NCI-H510A treated with DMSO at 0.1 percent for 48 hours (cell line): ENCODE measurements around the gene VWA5B1.
"Not testable (repeated sequence)": the region's sequence is repeated elsewhere in the genome, so short reads cannot be mapped to it uniquely, and the experiment has no call there.

Source experiments
- DNase-seq: peaks from one replicate; lab custom pipeline; 2025; lab: John Stamatoyannopoulos, UW

VWA5B1 gene

DNA sequence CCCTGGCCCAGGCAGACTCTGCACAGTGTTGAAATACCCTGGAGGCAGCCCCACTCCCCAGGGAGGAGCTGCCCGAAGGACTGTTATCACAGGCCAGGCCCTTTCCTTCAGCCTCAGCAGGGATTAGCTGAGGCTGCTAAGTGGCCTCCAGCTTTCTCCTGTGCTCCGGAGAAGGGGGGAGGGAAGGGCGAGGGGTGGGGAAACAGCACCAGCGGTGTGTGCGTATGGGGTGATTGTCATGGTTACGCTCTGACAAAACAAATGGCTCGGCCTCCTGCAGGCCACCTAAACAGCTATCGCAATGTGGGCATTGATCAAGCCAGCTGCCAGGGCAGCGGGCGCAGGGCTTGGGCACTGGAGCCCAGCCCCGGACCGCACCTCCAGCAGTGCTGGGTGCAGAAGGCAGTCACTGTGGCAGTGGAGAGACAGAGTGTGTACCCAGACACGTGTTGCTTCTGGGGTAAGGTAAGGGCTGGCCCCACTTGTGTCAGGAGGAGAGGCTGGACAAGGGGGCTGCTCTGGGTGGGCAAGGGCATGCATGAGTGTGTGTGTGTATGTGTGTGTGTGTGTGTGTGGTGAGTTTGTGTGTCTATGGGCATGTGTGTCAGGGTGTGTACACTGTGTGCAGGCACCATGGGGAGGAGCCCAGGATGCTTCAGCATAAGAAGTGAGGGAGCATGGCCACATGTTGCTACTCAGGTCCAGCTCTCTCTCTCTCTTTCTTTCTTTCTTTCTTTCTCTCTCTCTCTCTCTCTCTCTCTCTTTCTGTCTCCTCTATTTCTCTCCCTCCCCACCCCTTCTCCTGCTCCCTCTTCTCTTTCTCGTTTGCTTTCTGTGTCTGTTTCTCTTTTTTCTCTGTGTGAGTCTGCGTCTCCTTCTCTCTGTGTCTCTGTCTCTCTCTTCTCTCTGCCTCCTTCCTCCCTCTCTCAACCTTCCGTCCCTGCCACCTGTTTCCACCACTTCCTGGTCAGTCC, at the start of gene VWA5B1:
TSS of gene VWA5B1 (plus strand) at position 252 of the 974 bp plus-strand sequence. CDS start 19,727 bp downstream, outside the sequence.
- DNase-seq: peak; percentile 27

DNA sequence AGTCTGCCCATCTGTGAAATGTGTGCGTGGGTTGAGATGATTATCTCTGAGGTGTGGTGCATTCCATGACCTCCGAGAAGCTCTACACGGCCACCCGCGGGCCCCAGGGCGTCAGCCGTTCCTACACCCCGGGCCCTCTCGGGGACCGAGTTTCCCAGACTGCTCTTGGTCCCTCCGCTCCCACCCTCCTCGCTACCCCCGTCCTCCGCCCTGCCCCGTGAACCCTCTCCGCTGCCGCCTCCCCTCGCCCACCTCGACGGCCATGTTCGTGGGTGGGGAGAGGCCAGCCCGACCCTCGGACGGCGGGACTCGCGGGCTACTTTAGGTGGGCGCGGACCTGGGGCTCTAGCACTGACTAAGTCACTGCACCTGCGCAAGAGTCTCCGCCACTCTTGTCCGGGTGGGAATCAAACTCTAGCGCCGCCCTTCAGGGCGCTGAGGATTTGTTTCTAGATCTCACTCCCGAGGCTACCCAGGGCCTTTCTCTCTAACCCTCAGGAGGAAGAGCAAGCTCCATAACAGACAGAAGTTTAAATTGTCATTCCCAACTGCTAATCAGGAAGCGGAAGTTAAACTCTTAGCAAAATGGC, 47.7 kb upstream of the VWA5B1 start:
- DNase-seq: no peak

- DNase-seq: no peak
Measured at GRCh38 chr1:20248971-20249612, 41.6 kb upstream of the VWA5B1 start.

DNA sequence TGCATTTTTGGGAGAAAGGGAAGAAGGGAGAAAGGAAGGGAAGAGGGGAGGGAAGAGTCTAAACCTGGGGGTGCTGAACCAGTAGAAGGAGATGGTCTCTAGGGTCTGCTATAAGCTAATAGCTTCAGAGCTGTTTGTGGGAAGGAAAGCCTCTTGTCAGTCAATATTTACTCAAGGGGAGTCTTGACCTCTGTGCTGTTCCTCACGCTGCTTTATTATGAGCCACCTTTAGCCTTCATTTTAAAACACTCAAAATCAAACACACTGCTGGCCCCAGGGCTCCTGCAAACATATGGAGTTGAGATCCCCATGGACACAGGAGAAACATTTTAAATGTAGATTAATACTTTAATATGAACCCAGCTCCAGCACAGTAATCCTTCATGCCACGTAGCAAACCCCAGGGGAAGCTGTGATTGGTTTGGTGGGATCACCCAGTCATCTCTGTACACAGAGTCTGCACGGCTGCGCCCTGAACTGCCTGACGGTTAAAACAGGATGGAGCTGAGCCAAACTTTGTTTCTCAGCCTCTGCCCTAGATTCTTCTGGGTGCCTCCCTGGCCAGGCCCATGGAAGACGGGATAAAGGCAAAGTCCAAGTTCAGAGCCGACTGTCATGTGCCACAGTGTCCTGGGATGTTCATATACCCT, 40.2 kb upstream of the VWA5B1 start:
- DNase-seq: peak; percentile 79

GRCh38 chr1:20252587-20252986, 38.1 kb upstream of the VWA5B1 start:
- DNase-seq: no peak

DNA sequence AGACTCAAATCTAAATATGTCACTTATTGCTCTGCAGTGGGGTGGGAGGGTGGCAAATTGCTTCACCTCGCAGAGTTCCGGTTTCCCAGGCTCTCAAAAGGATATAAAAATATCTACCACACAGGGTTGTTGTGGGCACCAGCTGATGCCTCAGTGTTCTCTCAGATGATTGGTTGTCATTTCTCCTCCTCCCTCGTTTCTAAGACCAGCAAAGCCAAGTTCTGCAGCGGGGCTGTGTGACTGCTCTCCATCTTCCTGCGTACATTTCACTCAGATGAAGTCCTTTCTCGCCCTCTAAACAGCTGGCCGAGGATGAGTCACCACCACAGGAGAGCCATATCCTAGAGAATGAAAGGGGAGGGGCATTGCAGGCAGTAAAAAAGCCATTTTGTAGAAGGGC, 35.0 kb upstream of the VWA5B1 start:
- peak; percentile 64 for DNase-seq

DNA sequence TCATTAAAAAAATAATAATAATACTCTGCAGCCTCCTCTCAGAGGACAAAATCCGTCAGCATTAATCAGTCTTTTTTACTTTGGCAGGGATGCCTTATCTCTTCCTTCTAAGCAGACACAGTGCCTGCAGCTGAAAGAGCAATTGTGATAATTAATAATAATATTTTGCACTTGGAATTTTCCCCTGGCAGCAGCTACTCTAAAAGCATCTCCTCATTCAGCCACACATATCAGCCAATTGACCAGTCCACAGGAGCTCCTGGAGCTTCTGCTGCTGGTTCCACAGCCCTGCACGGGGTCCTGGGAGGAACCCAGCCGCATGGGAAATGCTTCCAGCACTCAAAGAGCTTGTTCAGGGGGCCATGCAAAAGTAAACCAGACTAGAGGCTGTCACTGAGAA, 31.0 kb upstream of the VWA5B1 start:
- DNase-seq: no peak

GRCh38 chr1:20261095-20261494, 29.6 kb upstream of the VWA5B1 start:
- no peak for DNase-seq

GRCh38 chr1:20262810-20263534, 27.7 kb upstream of the VWA5B1 start:
- no peak for DNase-seq

GRCh38 chr1:20265250-20265649, 25.4 kb upstream of the VWA5B1 start:
- DNase-seq: no peak

DNA sequence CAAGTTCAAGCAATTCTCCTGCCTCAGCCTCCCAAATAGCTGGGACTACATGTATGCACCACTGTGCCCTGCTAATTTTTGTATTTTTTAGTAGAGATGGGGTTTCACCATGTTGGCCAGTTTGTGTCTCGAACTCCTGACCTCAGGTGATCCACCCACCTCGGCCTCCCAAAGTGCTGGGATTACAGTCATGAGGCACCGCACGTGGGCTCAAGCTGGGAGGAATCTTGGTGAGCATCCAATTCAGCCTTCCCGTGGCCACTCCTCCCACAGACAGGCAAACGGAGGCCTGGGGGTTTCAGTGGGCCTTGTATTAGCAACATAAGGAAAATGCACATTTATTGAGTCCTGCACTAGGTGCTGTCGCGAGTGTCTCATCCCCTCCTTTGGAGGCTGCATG, 24.5 kb upstream of the VWA5B1 start:
- no peak for DNase-seq

DNA sequence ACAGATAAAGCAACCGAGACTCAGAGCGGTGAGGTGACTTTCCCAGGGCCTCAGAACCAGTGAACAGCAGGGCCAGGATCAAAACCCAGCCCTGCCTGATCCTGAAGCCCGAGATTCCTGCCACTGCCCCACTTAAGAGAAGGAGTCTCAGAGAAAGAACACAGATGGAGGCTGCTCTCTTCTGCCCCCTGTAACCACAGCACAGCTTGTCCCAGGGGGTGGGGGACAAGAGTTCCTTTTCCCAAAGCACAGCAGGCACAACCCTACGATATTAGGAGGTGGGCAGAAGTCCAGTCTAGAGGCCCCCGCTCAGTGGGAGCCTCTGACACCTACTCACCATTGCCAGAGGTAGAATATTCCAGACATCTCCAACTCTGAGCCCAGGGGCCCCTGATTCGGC, 24.0 kb upstream of the VWA5B1 start:
- DNase-seq: no peak

DNA sequence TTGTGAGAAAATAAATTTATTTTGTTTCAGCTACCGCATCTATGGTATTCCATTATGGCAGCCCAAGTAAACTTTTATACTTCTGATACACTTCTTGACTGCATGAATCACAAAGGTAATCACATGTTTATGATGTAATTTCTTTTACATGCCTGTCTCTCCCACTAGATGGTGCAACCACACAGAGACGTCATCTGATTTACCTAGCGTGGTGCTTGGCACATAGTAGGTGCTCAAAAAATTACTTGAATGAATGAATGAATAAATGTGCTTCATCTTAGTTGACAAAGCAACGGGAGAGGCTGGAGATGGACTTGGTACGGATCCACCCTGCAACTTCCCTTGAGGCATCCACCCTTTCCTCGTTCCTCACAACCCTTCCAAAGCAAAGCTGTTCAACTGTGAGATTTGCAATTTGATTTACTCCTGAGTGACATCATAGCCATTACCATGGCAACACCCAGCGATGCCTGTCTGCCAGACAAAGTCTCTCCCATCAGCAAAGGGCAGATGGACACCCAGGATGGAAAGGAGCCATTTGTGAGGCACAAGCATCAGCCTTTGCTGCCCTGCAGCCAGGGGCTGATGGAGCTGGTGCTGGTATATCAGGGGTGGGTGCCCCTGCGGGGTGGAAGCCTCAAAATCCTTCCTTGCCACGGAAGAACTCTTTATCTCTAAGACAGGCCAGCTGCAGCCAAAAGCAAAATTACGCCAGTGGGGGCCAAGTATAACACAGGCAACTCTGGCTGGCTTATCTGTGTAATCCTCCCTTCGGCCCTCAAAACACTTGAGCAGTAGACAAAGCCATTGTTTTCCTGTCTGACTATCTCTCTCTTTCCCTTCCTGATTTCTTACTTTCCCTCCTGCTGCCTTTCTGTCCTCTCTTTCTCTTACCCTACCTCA, 18.9 kb upstream of the VWA5B1 start:
- no peak for DNase-seq

DNA sequence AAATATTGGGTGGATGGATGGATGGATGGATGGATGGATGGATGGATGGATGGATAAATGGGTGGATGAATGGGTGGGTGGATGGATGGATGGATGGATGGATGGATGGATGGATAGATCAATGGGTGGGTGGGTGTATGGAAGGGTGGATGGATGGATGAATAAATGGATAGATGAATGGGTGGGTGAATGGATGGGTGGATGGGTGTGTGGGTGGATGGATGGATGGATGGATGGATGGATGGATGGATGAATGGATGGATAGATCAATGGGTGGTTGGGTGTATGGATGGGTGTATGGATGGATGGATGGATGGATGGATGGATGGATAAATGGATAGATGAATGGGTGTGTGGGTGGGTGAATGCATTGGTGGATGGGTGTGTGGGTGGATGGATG, 17.0 kb upstream of the VWA5B1 start:
- not testable (repeated sequence) for DNase-seq

DNA sequence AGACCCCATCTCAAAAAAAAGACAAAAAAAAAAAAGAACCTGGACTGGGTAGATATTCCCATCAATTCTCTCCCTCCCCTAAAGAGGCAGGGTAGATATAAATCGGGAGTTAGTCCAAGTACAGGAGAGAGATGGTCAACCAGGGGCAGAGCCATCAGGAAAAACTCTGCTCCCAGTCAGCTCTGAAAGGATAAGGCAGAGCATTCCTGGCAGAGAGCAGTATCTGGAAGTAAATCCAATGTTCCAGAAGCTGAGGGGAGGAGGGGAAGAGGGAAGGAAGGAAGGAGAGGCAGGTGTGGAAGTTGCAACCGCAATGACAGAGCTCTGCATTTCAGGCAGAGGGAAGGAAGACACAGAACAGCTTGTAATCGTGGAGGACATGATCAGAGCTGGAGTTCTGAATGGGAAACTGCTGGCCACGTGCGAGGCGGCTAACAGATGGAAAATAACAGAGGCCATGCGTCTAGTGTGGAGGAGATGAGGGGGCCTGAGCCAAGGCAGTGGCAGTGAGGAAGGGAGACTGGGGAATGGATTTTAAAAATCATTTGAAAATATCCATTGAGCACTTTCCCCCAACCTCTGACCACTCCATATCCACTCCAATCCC, 15.3 kb upstream of the VWA5B1 start:
- DNase-seq: no peak

DNA sequence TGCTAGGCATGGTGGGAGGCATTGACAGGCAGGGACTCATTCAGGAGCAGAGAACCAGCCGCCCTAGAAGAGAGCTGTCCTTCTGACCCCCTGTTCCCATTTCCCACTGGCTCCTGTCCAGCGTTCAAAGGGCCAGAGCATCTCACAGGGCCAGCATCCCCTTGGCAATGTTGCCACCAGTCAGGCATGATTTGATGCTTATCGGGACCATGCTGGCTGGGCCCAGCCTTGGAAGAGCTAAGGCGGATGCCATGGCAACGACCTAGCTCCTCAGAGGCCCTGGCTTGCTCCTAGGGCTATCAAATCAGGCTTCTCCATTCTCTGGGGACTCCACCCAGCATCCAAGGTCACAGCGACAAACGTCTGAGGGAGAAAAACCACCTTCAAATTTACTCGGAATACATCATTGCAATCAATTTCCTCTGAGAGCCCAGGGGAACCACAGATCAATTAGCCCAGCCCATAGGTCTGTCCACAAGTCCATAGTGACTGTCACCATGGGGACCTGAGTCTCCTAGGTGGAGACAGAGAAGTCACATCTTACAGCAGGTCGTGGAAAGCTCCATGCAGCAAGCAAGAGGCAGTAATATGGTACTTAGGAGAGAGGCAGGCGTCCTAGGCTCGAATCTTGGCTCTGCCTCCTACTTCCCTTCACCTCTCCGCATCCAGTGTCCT, 14.1 kb upstream of the VWA5B1 start:
- DNase-seq: no peak

- no peak for DNase-seq
Measured at GRCh38 chr1:20278692-20279130, 12.0 kb upstream of the VWA5B1 start.

DNA sequence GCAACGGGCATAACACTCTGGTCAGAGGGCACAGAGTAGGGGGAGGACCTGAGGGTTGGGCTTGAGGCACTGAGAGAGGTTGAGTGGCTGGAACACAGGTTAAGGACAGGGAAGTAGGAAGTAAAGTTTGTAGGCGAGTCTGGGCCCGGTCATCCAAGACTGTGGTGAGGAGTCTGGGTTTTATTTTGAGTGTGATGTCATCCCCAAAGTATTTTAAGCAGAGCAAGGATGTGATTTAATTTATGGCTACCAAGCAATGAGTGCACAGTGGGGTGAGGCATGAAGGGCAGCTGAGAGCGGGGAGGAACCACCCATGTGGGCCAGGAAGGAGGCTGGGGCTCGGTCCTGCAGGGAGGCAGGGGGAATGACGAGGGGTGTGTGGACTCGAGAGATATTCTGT, 11.2 kb upstream of the VWA5B1 start:
- DNase-seq: no peak

DNA sequence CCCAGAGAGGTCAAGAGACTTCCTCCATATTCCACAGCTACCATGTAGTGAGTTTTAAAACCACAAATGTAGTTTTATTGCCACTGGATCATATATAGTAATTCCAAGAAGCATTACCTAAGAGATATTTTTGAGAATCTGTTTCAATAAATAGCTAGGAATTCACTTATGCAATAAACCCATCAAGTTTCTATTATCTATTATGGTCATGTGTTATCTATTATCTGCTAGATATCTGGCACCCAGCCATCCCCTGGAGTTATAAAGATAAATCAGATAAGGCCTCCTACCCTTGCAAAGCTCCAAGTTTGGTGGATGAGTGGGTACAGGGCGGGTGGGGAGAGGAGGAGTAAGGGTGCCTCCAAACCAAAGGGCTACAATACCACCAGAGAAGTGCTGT, 10.3 kb upstream of the VWA5B1 start:
- no peak for DNase-seq

GRCh38 chr1:20280906-20281305, 9.8 kb upstream of the VWA5B1 start:
- no peak for DNase-seq
